Uterus (tissue), 4 donors: ENCODE measurements around the gene HIVEP1. TPM values are rescaled to one million over a fixed set of nuclear protein-coding genes. Genes with fewer than 3 reads are reported as not detected.

Experiments
- DNase-seq, 2 donors: peaks; one replicate each; pipeline ENCODE4 v3.0.0-alpha.2; 2019 to 2020
- H3K27ac ChIP-seq, 2 donors: fragments of 200-600 bp; sonication (generic); 1 replicate in 1 of 2; 2 replicates in 1 of 2; pipeline ENCODE4 v1.5.1; 2016 to 2018
- H3K27me3 ChIP-seq, 2 donors: fragments of 200-600 bp; sonication (generic); one replicate each; pipeline ENCODE4 v1.5.1; 2018 to 2019; ENCODE audit warnings: control low read depth in 1 of 2
- H3K36me3 ChIP-seq, 2 donors: fragments of 200-600 bp; sonication (generic); one replicate each; pipeline ENCODE4 v1.5.1; 2019; ENCODE audit warnings: control low read depth in 1 of 2
- H3K4me1 ChIP-seq, 2 donors: fragments of 200-600 bp; sonication (generic); one replicate each; pipeline ENCODE4 v1.5.1; 2018 to 2019; ENCODE audit warnings: control low read depth in 1 of 2
- H3K4me3 ChIP-seq, 2 donors: fragments of 200-600 bp; sonication (generic); 1 replicate in 1 of 2; 2 replicates in 1 of 2; pipeline ENCODE4 v1.5.1; 2018 to 2019; ENCODE audit warnings: mild to moderate bottlenecking in 1 of 2
- H3K9me3 ChIP-seq, 2 donors: fragments of 200-600 bp; sonication (generic); one replicate each; pipeline ENCODE4 v1.5.1; 2019; ENCODE audit warnings: control low read depth in 1 of 2
- CTCF ChIP-seq, 4 experiments: fragments of 200-600 bp in 2 of 4; fragments of 450-650 bp in 2 of 4; sonication (generic) in 2 of 4; IDR thresholded peaks; one replicate each; pipeline ENCODE4 v1.5.1; 2016 to 2019; ENCODE audit warnings: antibody characterized with exemption in 4 of 4, mild to moderate bottlenecking in 2 of 4, moderate library complexity in 1 of 4
- POLR2A ChIP-seq, 2 donors: fragments of 450-650 bp; IDR thresholded peaks; one replicate each; pipeline ENCODE4 v1.6.1; 2016; ENCODE audit warnings: antibody characterized with exemption in 2 of 2, mild to moderate bottlenecking in 1 of 2, moderate library complexity in 1 of 2
- intact Hi-C: fragments of 100-400 bp; cut with DNase I; formaldehyde crosslinking; loops from one replicate; pipeline ENCODE4 v1.15.1; 2023; ENCODE audit warnings: low total_unique reads
- total RNA-seq, 4 donors: library from RNA; depleted of rRNA in 3 of 4; stranded (reverse); fragments of >200 nt in 3 of 4; gene quantifications; one replicate each; pipeline versions ENCODE4 v1.1.0 to v1.2.4, GENCODE V29; 2014 to 2023
- donor health status: DM: yes; HTN: yes; CAD: no.

The HIVEP1 gene
- total RNA-seq, 4 donors from 2014 or later: 8.5 to 38.1 (median 22.0) TPM

DNA sequence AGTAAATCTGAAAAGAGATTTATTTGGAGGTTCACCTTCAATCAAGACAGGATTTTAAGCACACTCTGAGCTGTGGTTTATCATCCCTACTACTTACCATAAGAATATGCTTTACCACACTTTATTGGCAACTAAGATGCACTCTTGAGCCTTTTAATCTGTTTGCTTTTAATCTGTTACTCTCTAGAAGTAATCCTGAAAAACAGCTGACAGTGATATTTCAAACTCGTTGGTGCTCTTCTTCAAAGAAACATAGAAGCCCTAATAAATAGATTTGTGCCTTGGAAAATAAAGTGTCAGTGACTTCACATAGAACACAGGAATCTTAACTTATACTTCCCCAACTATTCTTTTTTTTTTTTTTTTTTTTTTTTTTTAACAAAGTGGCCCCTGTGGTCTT, 102.9 kb downstream of the HIVEP1 start:
- H3K4me1 ChIP-seq: no peaks in the 10 kb centered on the region
- peaks cover 0 to 6% of the 10 kb centered on the region in 2 donors for H3K9me3 ChIP-seq
- TF ChIP-seq CTCF (IDR thresholded peaks at IDR 0.05) (no peak), POLR2A (IDR thresholded peaks at IDR 0.05) (no peak)
- H3K27ac ChIP-seq: no peak overlapping the region
- H3K36me3 ChIP-seq: no peaks in the 10 kb centered on the region
- no peak for DNase-seq
- H3K4me3 ChIP-seq: no peak overlapping the region
- no peaks in the 10 kb centered on the region for H3K27me3 ChIP-seq
- intact Hi-C loops: no loop called here

DNA sequence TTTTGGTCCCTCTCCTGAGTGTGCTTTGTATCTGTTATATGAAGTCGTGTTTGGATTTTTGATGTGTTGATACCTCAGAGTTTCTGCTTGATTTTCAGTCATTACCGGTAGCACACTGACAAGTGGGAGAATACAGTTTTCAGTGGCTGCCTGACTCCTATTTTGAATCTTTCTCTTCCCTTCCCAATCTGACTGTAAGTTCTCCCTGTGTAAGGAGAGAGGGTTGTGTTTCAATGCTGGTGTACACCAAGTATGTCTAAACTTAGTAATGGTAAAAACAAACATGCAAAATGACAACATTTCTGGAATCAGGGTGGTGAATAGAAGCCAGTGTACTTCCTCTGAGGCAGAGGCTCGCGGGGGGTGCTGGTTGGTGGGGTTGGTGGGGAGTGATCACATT, 103.4 kb downstream of the HIVEP1 start:
- intact Hi-C loops: no loop called here
- Histone ChIP-seq H3K4me1 (no peaks in the 10 kb centered on the region), H3K27ac (no peak overlapping the region), H3K9me3 (peaks cover 0 to 6% of the 10 kb centered on the region in 2 donors), H3K36me3 (no peaks in the 10 kb centered on the region), H3K27me3 (no peaks in the 10 kb centered on the region), H3K4me3 (no peak overlapping the region)
- no peak for TF ChIP-seq CTCF (IDR thresholded peaks at IDR 0.05)
- TF ChIP-seq POLR2A (IDR thresholded peaks at IDR 0.05): no peak
- DNase-seq: no peak

DNA sequence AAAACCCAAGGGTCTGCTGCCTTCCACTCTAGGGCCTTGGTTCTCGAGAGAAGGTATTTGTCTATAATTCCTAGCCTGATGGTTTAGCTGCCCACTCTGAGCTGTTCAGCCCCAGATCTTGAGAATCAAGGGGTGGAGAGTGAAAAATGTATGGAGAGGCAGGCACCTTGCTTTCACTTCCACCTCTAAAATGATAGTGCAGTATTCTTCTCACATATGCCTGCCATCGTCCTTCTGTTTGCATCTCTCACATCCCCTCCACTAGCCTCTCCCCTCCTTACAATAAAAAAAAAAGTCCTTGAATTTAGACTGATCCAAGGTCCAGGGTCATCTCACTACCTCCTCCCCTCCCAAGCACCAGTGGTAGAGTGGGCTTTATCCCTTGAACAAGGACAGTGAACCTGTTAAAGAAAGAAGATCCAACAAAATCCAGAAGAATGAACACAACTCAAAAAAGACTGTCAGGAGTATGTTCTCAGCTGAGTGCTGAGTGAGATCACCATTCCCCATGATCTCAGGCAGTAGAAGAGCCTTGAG, 104.2 kb downstream of the HIVEP1 start:
- H3K4me3 ChIP-seq: no peak overlapping the region
- H3K36me3 ChIP-seq: no peaks in the 10 kb centered on the region
- DNase-seq: no peak
- no peaks in the 10 kb centered on the region for H3K27me3 ChIP-seq
- H3K9me3 ChIP-seq: peaks cover 0 to 6% of the 10 kb centered on the region in 2 donors
- no peaks in the 10 kb centered on the region for H3K4me1 ChIP-seq
- H3K27ac ChIP-seq: no peak overlapping the region
- TF ChIP-seq POLR2A (IDR thresholded peaks at IDR 0.05) (no peak), CTCF (IDR thresholded peaks at IDR 0.05) (no peak)
- intact Hi-C loops: no loop called here

GRCh38 chr6:12116978-12117377, 104.9 kb downstream of the HIVEP1 start:
- no peaks in the 10 kb centered on the region for H3K36me3 ChIP-seq
- no peak overlapping the region for H3K4me3 ChIP-seq
- DNase-seq: no peak
- intact Hi-C loops: no loop called here
- no peak overlapping the region for H3K27ac ChIP-seq
- peaks cover 0 to 6% of the 10 kb centered on the region in 2 donors for H3K9me3 ChIP-seq
- no peaks in the 10 kb centered on the region for H3K27me3 ChIP-seq
- no peaks in the 10 kb centered on the region for H3K4me1 ChIP-seq
- TF ChIP-seq POLR2A (IDR thresholded peaks at IDR 0.05): no peak
- TF ChIP-seq CTCF (IDR thresholded peaks at IDR 0.05): no peak

GRCh38 chr6:12118607-12119006, 106.5 kb downstream of the HIVEP1 start:
- H3K27me3 ChIP-seq: no peaks in the 10 kb centered on the region
- intact Hi-C loops: no loop called here
- no peaks in the 10 kb centered on the region for H3K4me1 ChIP-seq
- H3K27ac ChIP-seq: no peak overlapping the region
- H3K36me3 ChIP-seq: no peaks in the 10 kb centered on the region
- H3K9me3 ChIP-seq: peaks cover 0 to 6% of the 10 kb centered on the region in 2 donors
- no peak for DNase-seq
- H3K4me3 ChIP-seq: no peak overlapping the region
- TF ChIP-seq CTCF (IDR thresholded peaks at IDR 0.05) (no peak), POLR2A (IDR thresholded peaks at IDR 0.05) (no peak)
